GM23338 (cell line): Measurements from ENCODE around the gene ATAD2B. TPM values are rescaled to one million over a fixed set of nuclear protein-coding genes. Genes with fewer than 3 reads are reported as not detected.

Experiments used
- ATAC-seq: fragments of 200-7000 bp; cut with Tn5 transposase; 3 replicates; pipeline ENCODE4 v1.9.1; 2020
- DNase-seq: peaks from one replicate; pipeline ENCODE4 v3.0.0-alpha.2; 2015; ENCODE audit warnings: low spot score
- H2AFZ ChIP-seq: fragments of 200-600 bp; sonication (generic); 2 replicates; pipeline ENCODE4 v1.8.0; 2016; ENCODE audit warnings: antibody characterized with exemption, mild to moderate bottlenecking, moderate library complexity
- H3F3A ChIP-seq: fragments of 200-600 bp; sonication (generic); replicated peaks from 2 replicates; pipeline ENCODE4 v1.8.0; 2017; ENCODE audit warnings: antibody characterized with exemption, mixed run types, low read depth
- H3K27ac ChIP-seq: fragments of 200-600 bp; sonication (generic); 2 replicates; pipeline ENCODE4 v1.6.1; 2016; ENCODE audit warnings: low read depth
- H3K27me3 ChIP-seq: fragments of 200-600 bp; sonication (generic); 2 replicates; pipeline ENCODE4 v1.8.0; 2016; ENCODE audit warnings: mild to moderate bottlenecking, mixed run types, moderate library complexity; ENCODE audit not compliant: insufficient read depth
- H3K36me3 ChIP-seq: fragments of 200-600 bp; sonication (generic); 2 replicates; pipeline ENCODE4 v1.8.0; 2016; ENCODE audit warnings: mild to moderate bottlenecking; ENCODE audit not compliant: insufficient read depth
- H3K4me1 ChIP-seq: fragments of 200-600 bp; sonication (generic); 2 replicates; pipeline ENCODE4 v1.8.0; 2016; ENCODE audit warnings: mild to moderate bottlenecking, moderate library complexity; ENCODE audit not compliant: insufficient read depth
- H3K4me2 ChIP-seq: fragments of 200-600 bp; sonication (generic); 2 replicates; pipeline ENCODE4 v1.7.1; 2017; ENCODE audit warnings: mixed run types
- H3K4me3 ChIP-seq: fragments of 200-600 bp; sonication (generic); 2 replicates; pipeline ENCODE4 v1.6.1; 2016; ENCODE audit warnings: mixed run types
- H3K79me2 ChIP-seq: fragments of 200-600 bp; sonication (generic); replicated peaks from 2 replicates; pipeline ENCODE4 v1.8.0; 2017; ENCODE audit warnings: mild to moderate bottlenecking; ENCODE audit not compliant: insufficient read depth
- H3K9me2 ChIP-seq: fragments of 200-600 bp; sonication (generic); 2 replicates; pipeline ENCODE4 v1.8.0; 2017; ENCODE audit not compliant: insufficient read depth
- H4K20me1 ChIP-seq: fragments of 200-600 bp; sonication (generic); replicated peaks from 2 replicates; pipeline ENCODE4 v1.8.0; 2017; ENCODE audit warnings: mild to moderate bottlenecking; ENCODE audit not compliant: insufficient read depth
- H3K27ac Mint-ChIP-seq: 2 replicates; pipeline ENCODE4 v1.8.0; 2020; ENCODE audit warnings: inconsistent platforms, mild to moderate bottlenecking, moderate library complexity, mixed read lengths
- H3K27me3 Mint-ChIP-seq: 3 replicates; pipeline ENCODE4 v1.8.0; 2022; ENCODE audit warnings: low read depth, mild to moderate bottlenecking, moderate library complexity, mixed read lengths, inconsistent platforms; ENCODE audit not compliant: insufficient read depth, poor library complexity
- H3K36me3 Mint-ChIP-seq: 3 replicates; pipeline ENCODE4 v1.8.0; 2021; ENCODE audit warnings: low read depth, mild to moderate bottlenecking, inconsistent platforms, moderate library complexity, mixed read lengths
- H3K4me1 Mint-ChIP-seq: 3 replicates; pipeline ENCODE4 v1.8.0; 2020; ENCODE audit warnings: mild to moderate bottlenecking, inconsistent platforms, mixed read lengths
- H3K4me3 Mint-ChIP-seq: 3 replicates; pipeline ENCODE4 v1.8.0; 2021; ENCODE audit warnings: moderate library complexity, mild to moderate bottlenecking, inconsistent platforms, mixed read lengths
- H3K9me3 Mint-ChIP-seq: 3 replicates; pipeline ENCODE4 v1.8.0; 2020; ENCODE audit warnings: moderate library complexity, mild to moderate bottlenecking, inconsistent platforms, mixed read lengths
- JUNB ChIP-seq: IDR thresholded peaks from one replicate; pipeline ENCODE4 v1.6.1; 2016; ENCODE audit warnings: antibody characterized with exemption; ENCODE audit not compliant: unreplicated experiment
- NANOG ChIP-seq: IDR thresholded peaks from 2 replicates; pipeline ENCODE4 v1.6.1; 2016; ENCODE audit warnings: antibody characterized with exemption, borderline replicate concordance
- POLR2AphosphoS5 ChIP-seq: IDR thresholded peaks from 2 replicates; pipeline ENCODE4 v1.6.1; 2016; ENCODE audit warnings: antibody characterized with exemption, low read depth
- STAT1 ChIP-seq: IDR thresholded peaks from one replicate; pipeline ENCODE4 v1.6.1; 2016; ENCODE audit warnings: antibody characterized with exemption; ENCODE audit not compliant: unreplicated experiment
- ZNF114 ChIP-seq: fragments of 250-450 bp; sonication (Bioruptor Pico); IDR thresholded peaks from 2 replicates; pipeline ENCODE4 v1.5.0; 2020; ENCODE audit warnings: mild to moderate bottlenecking, moderate library complexity
- polyA plus RNA-seq: library from polyadenylated mRNA; unstranded; fragments of >200 nt; fragmentation: Nextera tagmentation; extraction: Ambion mirVana; gene quantifications from 2 replicates; pipeline ENCODE4 v1.2.1, GENCODE V29; 2016
- total RNA-seq: library from RNA; depleted of rRNA; stranded (reverse); fragments of >200 nt; shearing (Covaris generic); gene quantifications from 2 replicates; pipeline ENCODE4 v1.2.3, GENCODE V29; 2014
- TF ChIP-seq, protein P1 (sequence below): fragments of 250-450 bp; sonication (Bioruptor Pico); IDR thresholded peaks from 2 replicates; pipeline ENCODE4 v1.5.0; 2020; ENCODE audit warnings: mild to moderate bottlenecking, moderate library complexity
- TF ChIP-seq, protein P2 (sequence below), 2 experiments: fragments of 200-600 bp in 1 of 2; sonication (generic) in 1 of 2; conservative IDR thresholded peaks; 2 replicates each; pipeline versions ENCODE4 v1.5.1 to v1.6.1; 2016 to 2017; ENCODE audit warnings: antibody characterized with exemption in 2 of 2, low read depth in 2 of 2, mild to moderate bottlenecking in 2 of 2, moderate library complexity in 1 of 2

Gene ATAD2B
- total and polyA plus RNA-seq, 2 experiments from 2014 or later: 12.4 to 19.3 TPM

DNA sequence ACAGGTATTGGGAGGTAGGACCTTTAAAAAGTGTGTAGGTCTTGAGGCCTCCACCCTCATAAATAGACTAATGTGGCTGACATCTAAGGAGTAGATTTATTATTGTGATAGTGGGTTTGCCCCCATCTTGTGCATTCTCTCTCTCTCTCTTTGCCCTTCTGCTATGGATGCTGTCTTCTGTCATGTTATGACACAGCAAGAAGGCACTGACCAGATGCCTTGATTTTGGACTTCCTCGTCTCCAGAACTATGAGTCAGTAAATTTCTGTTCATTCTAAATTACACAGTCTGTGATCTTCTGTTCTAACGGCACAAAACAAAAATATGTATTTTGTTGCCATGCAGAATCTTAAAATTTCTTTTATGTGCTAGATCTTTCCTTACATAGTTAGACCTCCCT is 66.9 kb downstream of the ATAD2B start (continued):
- TF ChIP-seq, protein P1, sequence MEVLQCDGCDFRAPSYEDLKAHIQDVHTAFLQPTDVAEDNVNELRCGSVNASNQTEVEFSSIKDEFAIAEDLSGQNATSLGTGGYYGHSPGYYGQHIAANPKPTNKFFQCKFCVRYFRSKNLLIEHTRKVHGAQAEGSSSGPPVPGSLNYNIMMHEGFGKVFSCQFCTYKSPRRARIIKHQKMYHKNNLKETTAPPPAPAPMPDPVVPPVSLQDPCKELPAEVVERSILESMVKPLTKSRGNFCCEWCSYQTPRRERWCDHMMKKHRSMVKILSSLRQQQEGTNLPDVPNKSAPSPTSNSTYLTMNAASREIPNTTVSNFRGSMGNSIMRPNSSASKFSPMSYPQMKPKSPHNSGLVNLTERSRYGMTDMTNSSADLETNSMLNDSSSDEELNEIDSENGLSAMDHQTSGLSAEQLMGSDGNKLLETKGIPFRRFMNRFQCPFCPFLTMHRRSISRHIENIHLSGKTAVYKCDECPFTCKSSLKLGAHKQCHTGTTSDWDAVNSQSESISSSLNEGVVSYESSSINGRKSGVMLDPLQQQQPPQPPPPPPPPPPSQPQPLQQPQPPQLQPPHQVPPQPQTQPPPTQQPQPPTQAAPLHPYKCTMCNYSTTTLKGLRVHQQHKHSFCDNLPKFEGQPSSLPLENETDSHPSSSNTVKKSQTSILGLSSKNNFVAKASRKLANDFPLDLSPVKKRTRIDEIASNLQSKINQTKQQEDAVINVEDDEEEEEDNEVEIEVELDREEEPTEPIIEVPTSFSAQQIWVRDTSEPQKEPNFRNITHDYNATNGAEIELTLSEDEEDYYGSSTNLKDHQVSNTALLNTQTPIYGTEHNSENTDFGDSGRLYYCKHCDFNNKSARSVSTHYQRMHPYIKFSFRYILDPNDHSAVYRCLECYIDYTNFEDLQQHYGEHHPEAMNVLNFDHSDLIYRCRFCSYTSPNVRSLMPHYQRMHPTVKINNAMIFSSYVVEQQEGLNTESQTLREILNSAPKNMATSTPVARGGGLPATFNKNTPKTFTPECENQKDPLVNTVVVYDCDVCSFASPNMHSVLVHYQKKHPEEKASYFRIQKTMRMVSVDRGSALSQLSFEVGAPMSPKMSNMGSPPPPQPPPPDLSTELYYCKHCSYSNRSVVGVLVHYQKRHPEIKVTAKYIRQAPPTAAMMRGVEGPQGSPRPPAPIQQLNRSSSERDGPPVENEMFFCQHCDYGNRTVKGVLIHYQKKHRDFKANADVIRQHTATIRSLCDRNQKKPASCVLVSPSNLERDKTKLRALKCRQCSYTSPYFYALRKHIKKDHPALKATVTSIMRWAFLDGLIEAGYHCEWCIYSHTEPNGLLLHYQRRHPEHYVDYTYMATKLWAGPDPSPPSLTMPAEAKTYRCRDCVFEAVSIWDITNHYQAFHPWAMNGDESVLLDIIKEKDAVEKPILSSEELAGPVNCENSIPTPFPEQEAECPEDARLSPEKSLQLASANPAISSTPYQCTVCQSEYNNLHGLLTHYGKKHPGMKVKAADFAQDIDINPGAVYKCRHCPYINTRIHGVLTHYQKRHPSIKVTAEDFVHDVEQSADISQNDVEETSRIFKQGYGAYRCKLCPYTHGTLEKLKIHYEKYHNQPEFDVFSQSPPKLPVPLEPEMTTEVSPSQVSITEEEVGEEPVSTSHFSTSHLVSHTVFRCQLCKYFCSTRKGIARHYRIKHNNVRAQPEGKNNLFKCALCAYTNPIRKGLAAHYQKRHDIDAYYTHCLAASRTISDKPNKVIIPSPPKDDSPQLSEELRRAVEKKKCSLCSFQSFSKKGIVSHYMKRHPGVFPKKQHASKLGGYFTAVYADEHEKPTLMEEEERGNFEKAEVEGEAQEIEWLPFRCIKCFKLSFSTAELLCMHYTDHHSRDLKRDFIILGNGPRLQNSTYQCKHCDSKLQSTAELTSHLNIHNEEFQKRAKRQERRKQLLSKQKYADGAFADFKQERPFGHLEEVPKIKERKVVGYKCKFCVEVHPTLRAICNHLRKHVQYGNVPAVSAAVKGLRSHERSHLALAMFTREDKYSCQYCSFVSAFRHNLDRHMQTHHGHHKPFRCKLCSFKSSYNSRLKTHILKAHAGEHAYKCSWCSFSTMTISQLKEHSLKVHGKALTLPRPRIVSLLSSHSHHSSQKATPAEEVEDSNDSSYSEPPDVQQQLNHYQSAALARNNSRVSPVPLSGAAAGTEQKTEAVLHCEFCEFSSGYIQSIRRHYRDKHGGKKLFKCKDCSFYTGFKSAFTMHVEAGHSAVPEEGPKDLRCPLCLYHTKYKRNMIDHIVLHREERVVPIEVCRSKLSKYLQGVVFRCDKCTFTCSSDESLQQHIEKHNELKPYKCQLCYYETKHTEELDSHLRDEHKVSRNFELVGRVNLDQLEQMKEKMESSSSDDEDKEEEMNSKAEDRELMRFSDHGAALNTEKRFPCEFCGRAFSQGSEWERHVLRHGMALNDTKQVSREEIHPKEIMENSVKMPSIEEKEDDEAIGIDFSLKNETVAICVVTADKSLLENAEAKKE (CRISPR knock-in tag): no peak
- TF ChIP-seq NANOG (no peak), ZNF114 (no peak)

DNA sequence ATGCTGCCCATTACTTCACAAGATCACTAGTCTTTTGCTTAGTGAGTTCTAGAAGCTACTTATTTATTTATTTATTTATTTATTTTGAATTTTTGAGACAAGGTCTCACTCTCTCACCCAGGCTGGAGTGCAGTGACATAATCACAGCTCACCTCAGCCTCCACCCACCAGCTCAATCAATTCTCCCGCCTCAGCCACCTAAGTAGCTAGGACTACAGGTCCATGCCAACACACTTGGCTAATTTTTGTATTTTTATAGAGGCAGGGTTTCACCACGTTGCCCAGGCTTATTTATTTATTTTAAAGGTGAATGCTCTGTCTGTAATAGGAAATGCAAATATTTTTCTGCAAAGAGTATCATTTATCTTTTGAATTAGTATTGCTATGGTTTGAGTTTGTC is 67.7 kb downstream of the ATAD2B start:
- H4K20me1 ChIP-seq: no peaks in the 10 kb centered on the region
- H3K27me3 ChIP-seq: no peaks in the 10 kb centered on the region
- Mint-ChIP-seq H3K27ac (no peak overlapping the region), H3K36me3 (peaks cover 22% of the 10 kb centered on the region), H3K4me1 (peaks cover 13% of the 10 kb centered on the region), H3K27me3 (no peaks in the 10 kb centered on the region), H3K4me3 (no peak overlapping the region), H3K9me3 (no peaks in the 10 kb centered on the region)
- H3K79me2 ChIP-seq: no peaks in the 10 kb centered on the region
- no peak overlapping the region for H3K4me3 ChIP-seq
- H3K9me2 ChIP-seq: no peaks in the 10 kb centered on the region
- H3K36me3 ChIP-seq: no peaks in the 10 kb centered on the region
- no peak overlapping the region for H3K4me2 ChIP-seq
- H3K27ac ChIP-seq: 0 out of 2 replicates have a peak overlapping the region, but pooled peaks have one; percentile 8
- no peak overlapping the region for H2AFZ ChIP-seq
- H3F3A ChIP-seq: no peaks in the 10 kb centered on the region
- no peak for DNase-seq
- H3K4me1 ChIP-seq: peaks cover 13% of the 10 kb centered on the region; the same call in 1 of the 2 replicates
- no peak for ATAC-seq
- TF ChIP-seq, protein P1 (CRISPR knock-in tag): no peak
- TF ChIP-seq, protein P2, sequence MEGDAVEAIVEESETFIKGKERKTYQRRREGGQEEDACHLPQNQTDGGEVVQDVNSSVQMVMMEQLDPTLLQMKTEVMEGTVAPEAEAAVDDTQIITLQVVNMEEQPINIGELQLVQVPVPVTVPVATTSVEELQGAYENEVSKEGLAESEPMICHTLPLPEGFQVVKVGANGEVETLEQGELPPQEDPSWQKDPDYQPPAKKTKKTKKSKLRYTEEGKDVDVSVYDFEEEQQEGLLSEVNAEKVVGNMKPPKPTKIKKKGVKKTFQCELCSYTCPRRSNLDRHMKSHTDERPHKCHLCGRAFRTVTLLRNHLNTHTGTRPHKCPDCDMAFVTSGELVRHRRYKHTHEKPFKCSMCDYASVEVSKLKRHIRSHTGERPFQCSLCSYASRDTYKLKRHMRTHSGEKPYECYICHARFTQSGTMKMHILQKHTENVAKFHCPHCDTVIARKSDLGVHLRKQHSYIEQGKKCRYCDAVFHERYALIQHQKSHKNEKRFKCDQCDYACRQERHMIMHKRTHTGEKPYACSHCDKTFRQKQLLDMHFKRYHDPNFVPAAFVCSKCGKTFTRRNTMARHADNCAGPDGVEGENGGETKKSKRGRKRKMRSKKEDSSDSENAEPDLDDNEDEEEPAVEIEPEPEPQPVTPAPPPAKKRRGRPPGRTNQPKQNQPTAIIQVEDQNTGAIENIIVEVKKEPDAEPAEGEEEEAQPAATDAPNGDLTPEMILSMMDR (conservative IDR thresholded peaks at IDR 0.05; ENCODE audit: low read depth in 2 of 2): no peak
- no peak for TF ChIP-seq POLR2AphosphoS5
- TF ChIP-seq STAT1: no peak
- no peak for TF ChIP-seq JUNB
